Uterus (tissue), 2 donors: ENCODE results near the gene DGUOK.

Source experiments
- POLR2A ChIP-seq, 2 donors: fragments of 450-650 bp; IDR thresholded peaks; one replicate each; pipeline ENCODE4 v1.6.1; 2016; ENCODE audit warnings: antibody characterized with exemption in 2 of 2, mild to moderate bottlenecking in 1 of 2, moderate library complexity in 1 of 2
- TF ChIP-seq, protein P1 (sequence below), 4 experiments: fragments of 200-600 bp in 2 of 4; fragments of 450-650 bp in 2 of 4; sonication (generic) in 2 of 4; IDR thresholded peaks; one replicate each; pipeline ENCODE4 v1.5.1; 2016 to 2019; ENCODE audit warnings: antibody characterized with exemption in 4 of 4, mild to moderate bottlenecking in 2 of 4, moderate library complexity in 1 of 4

DNA sequence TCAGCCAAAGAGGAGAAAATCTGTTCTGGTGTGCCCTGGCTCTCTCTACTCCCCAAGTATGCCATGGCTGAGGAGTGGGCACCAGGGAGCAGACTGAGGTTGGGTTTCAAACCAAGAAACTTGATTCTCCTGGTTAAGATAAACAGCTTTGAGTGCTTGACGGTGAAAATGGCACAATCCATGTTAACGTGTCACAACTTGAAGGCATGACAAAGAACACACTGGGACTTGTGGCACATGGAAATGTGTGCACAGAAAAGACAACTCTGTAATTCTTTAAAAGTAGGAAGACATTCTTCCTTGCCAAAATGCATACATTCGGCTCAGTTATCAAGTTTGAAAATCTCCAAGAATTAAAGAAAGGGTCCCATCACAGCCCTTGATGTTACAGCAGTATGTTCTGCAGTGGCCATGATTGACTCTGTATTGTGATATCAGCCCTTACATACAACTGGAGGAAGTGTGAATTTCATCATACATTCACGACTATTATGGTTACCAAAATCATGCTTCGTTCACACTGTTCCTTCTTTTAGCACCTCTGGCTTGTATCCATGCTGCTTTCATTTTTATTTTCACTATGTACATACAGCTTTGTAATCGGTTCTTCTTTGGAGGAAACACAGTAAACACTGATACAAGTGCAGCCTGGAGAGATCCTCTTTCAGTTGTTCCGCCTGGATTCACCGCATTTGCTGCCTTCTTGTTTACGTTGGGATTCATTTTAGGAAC lies 49.4 kb upstream of the DGUOK start:
- TF ChIP-seq, protein P1, sequence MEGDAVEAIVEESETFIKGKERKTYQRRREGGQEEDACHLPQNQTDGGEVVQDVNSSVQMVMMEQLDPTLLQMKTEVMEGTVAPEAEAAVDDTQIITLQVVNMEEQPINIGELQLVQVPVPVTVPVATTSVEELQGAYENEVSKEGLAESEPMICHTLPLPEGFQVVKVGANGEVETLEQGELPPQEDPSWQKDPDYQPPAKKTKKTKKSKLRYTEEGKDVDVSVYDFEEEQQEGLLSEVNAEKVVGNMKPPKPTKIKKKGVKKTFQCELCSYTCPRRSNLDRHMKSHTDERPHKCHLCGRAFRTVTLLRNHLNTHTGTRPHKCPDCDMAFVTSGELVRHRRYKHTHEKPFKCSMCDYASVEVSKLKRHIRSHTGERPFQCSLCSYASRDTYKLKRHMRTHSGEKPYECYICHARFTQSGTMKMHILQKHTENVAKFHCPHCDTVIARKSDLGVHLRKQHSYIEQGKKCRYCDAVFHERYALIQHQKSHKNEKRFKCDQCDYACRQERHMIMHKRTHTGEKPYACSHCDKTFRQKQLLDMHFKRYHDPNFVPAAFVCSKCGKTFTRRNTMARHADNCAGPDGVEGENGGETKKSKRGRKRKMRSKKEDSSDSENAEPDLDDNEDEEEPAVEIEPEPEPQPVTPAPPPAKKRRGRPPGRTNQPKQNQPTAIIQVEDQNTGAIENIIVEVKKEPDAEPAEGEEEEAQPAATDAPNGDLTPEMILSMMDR (IDR thresholded peaks at IDR 0.05), result no peak
- no peak for TF ChIP-seq POLR2A (IDR thresholded peaks at IDR 0.05)
